ENCODE results near the gene DTX3. TPM values are rescaled to one million over a fixed set of nuclear protein-coding genes. Genes with fewer than 3 reads are reported as not detected.

DTX3 gene
- polyA plus RNA-seq, 3 donors: 0.08 to 1.3 TPM; not detected in 1

- TF ChIP-seq CTCF (IDR thresholded peaks at IDR 0.05): no peak
- Mint-ChIP-seq H3K27ac (no peak overlapping the region), H3K36me3 (peaks cover 51 to 55% of the 10 kb centered on the region in 2 donors), H3K4me3 (no peak overlapping the region), H3K27me3 (ENCODE audit: low read depth in 3 of 3) (peaks cover 27 to 36% (median 32%) of the 10 kb centered on the region in 3 donors), H3K9me3 (peaks cover 0 to 12% (median 2%) of the 10 kb centered on the region in 7 donors), H3K4me1 (peaks cover 18% of the 10 kb centered on the region)
- peaks cover 43 to 50% of the 10 kb centered on the region in 2 donors for H3K36me3 ChIP-seq (replicated peaks in 1 of 2; ENCODE audit: control insufficient read depth in 1 of 2, insufficient read depth in 2 of 2, low read length in 2 of 2)
- H3K27ac ChIP-seq (ENCODE audit: low read depth in 1 of 2, low read length in 2 of 2): no peak overlapping the region
- H3K4me3 ChIP-seq (replicated peaks in 1 of 3; ENCODE audit: low read depth in 2 of 3, low read length in 3 of 3): no peak overlapping the region
- H3K4me2 ChIP-seq (replicated peaks; ENCODE audit: extremely low read depth, low read length, poor library complexity, severe bottlenecking): no peak overlapping the region
- no peaks in the 10 kb centered on the region for H3K9me3 ChIP-seq (replicated peaks in 1 of 2; ENCODE audit: control insufficient read depth in 1 of 2, insufficient read depth in 1 of 2, low read length in 2 of 2)
- H4K20me1 ChIP-seq (ENCODE audit: insufficient read depth, low read length): no peaks in the 10 kb centered on the region
- DNase-seq: no peak
- peaks cover 9 to 13% of the 10 kb centered on the region in 2 donors for H3K4me1 ChIP-seq (ENCODE audit: control insufficient read depth in 1 of 2, insufficient read depth in 2 of 2, low read length in 2 of 2)
- no peak overlapping the region for H2AFZ ChIP-seq (ENCODE audit: insufficient read depth, low read depth, low read length, poor library complexity, severe bottlenecking)
- intact Hi-C loops (cut with micrococcal nuclease): no loop called here
- H3K79me2 ChIP-seq (ENCODE audit: insufficient read depth, low read length): no peaks in the 10 kb centered on the region
- H3K9ac ChIP-seq (ENCODE audit: insufficient read depth, low read length, poor library complexity, severe bottlenecking): no peak overlapping the region
- H3K27me3 ChIP-seq (ENCODE audit: control insufficient read depth in 2 of 2, insufficient read depth in 2 of 2, low read length in 2 of 2): peaks cover 10 to 29% of the 10 kb centered on the region in 2 donors
Observed at GRCh38 chr12:57602544-57602943, 2.1 kb upstream of the DTX3 start.

- intact Hi-C loops (cut with micrococcal nuclease): no loop called here
- Mint-ChIP-seq H3K9me3 (peaks cover 0 to 12% (median 2%) of the 10 kb centered on the region in 7 donors), H3K36me3 (peaks cover 46 to 48% of the 10 kb centered on the region in 2 donors), H3K27ac (no peak overlapping the region), H3K4me1 (peaks cover 18% of the 10 kb centered on the region), H3K27me3 (ENCODE audit: low read depth in 3 of 3) (peaks cover 32 to 37% (median 32%) of the 10 kb centered on the region in 3 donors), H3K4me3 (peak overlapping the region in 1 of 2 donors; percentile 2)
- H3K9ac ChIP-seq (ENCODE audit: insufficient read depth, low read length, poor library complexity, severe bottlenecking): no peak overlapping the region
- H3K4me3 ChIP-seq (replicated peaks in 1 of 3; ENCODE audit: low read depth in 2 of 3, low read length in 3 of 3): no peak overlapping the region
- H4K20me1 ChIP-seq (ENCODE audit: insufficient read depth, low read length): no peaks in the 10 kb centered on the region
- H3K27me3 ChIP-seq (ENCODE audit: control insufficient read depth in 2 of 2, insufficient read depth in 2 of 2, low read length in 2 of 2): peaks cover 10 to 32% of the 10 kb centered on the region in 2 donors
- peaks cover 37 to 42% of the 10 kb centered on the region in 2 donors for H3K36me3 ChIP-seq (replicated peaks in 1 of 2; ENCODE audit: control insufficient read depth in 1 of 2, insufficient read depth in 2 of 2, low read length in 2 of 2)
- peaks cover 9 to 13% of the 10 kb centered on the region in 2 donors for H3K4me1 ChIP-seq (ENCODE audit: control insufficient read depth in 1 of 2, insufficient read depth in 2 of 2, low read length in 2 of 2)
- no peaks in the 10 kb centered on the region for H3K9me3 ChIP-seq (replicated peaks in 1 of 2; ENCODE audit: control insufficient read depth in 1 of 2, insufficient read depth in 1 of 2, low read length in 2 of 2)
- no peak overlapping the region for H3K27ac ChIP-seq (ENCODE audit: low read depth in 1 of 2, low read length in 2 of 2)
- no peak overlapping the region for H2AFZ ChIP-seq (ENCODE audit: insufficient read depth, low read depth, low read length, poor library complexity, severe bottlenecking)
- no peaks in the 10 kb centered on the region for H3K79me2 ChIP-seq (ENCODE audit: insufficient read depth, low read length)
- TF ChIP-seq CTCF (IDR thresholded peaks at IDR 0.05): no peak
- no peak for DNase-seq
- 100% methylated on average over 1 of the region's 2 CpGs for WGBS (ENCODE audit: insufficient coverage)
- no peak overlapping the region for H3K4me2 ChIP-seq (replicated peaks; ENCODE audit: extremely low read depth, low read length, poor library complexity, severe bottlenecking)
Observed at GRCh38 chr12:57603324-57603723, 1.3 kb upstream of the DTX3 start.
